ENCODE measurements around the gene KIF17. TPM values are rescaled to one million over a fixed set of nuclear protein-coding genes. Genes with fewer than 3 reads are reported as not detected.
"Not testable (repeated sequence)": the region's sequence is repeated elsewhere in the genome, so short reads cannot be mapped to it uniquely, and the experiment has no call there.

Gene KIF17
- polyA plus RNA-seq, 1 of the 3 experiments (the other 2 are of a cell fraction): 4.3 TPM

DNA sequence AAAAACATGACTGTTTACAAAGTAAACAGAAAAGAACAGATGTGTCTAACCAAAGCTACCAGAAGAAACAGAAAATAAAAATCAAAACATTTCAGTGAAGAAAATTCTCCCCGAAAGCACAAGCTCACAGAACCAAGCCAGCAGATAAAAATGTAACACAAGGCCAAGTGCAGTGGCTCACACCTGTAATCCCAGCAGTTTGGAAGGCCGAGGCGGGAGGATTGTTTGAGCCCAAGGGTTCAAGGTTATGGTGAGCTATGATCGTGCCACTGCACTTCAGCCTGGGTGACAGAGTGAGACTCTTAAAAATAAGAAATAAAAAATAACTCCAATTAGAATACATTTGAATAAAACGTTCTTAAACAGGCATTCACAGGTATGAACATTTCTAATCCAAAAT lies 37.5 kb downstream of the KIF17 start:
- CTCF ChIA-PET: interaction anchor here (0.9 to 1.3 kb wide), 2 partner anchors 17 to 515 kb away, joined by 3 read pairs; no protein-coding TSS in a partner anchor
- H2AFZ ChIP-seq (ENCODE audit: low read depth): no peak overlapping the region
- H3K4me1 ChIP-seq (ENCODE audit: control insufficient read depth in 1 of 2, insufficient read depth in 2 of 2, low read depth in 1 of 2, low read length in 1 of 2): no peaks in the 10 kb centered on the region
- WGBS (ENCODE audit: low lambda C conversion rate): 75% methylated on average over 5 of the region's 5 CpGs
- H3K9me2 ChIP-seq: no peaks in the 10 kb centered on the region
- no peaks in the 10 kb centered on the region for H3K36me3 ChIP-seq (replicated peaks in 1 of 2; ENCODE audit: control insufficient read depth in 1 of 2, insufficient read depth in 2 of 2, low read length in 1 of 2)
- H3K27me3 ChIP-seq (ENCODE audit: insufficient read depth): no peaks in the 10 kb centered on the region
- DNase-seq: no peak
- H3K9me3 ChIP-seq: no peaks in the 10 kb centered on the region
- no peaks in the 10 kb centered on the region for H3F3A ChIP-seq (replicated peaks; ENCODE audit: insufficient read depth)
- POLR2A ChIA-PET: no interaction called here
- no peaks in the 10 kb centered on the region for H4K20me1 ChIP-seq (ENCODE audit: insufficient read depth)
- TF ChIP-seq RFX5 (IDR thresholded peaks at IDR 0.05; ENCODE audit: low read length) (no peak), EZH2phosphoT487 (IDR thresholded peaks at IDR 0.05; ENCODE audit: borderline replicate concordance, low read depth) (no peak), TEAD4 (IDR thresholded peaks at IDR 0.05; ENCODE audit: borderline replicate concordance, insufficient read depth) (no peak), YY1 (IDR thresholded peaks at IDR 0.05; ENCODE audit: low read depth) (no peak), CHD2 (IDR thresholded peaks at IDR 0.05; ENCODE audit: low read length, partially characterized antibody) (no peak), RCOR1 (IDR thresholded peaks at IDR 0.05; ENCODE audit: low read length) (no peak)
- TF ChIP-seq, protein P1, sequence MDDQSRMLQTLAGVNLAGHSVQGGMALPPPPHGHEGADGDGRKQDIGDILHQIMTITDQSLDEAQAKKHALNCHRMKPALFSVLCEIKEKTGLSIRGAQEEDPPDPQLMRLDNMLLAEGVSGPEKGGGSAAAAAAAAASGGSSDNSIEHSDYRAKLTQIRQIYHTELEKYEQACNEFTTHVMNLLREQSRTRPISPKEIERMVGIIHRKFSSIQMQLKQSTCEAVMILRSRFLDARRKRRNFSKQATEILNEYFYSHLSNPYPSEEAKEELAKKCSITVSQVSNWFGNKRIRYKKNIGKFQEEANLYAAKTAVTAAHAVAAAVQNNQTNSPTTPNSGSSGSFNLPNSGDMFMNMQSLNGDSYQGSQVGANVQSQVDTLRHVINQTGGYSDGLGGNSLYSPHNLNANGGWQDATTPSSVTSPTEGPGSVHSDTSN (IDR thresholded peaks at IDR 0.05): no peak
- H3K4me3 ChIP-seq (ENCODE audit: low read depth in 2 of 2, low read length in 1 of 2): no peak overlapping the region
- no peak overlapping the region for H3K4me2 ChIP-seq
- H3K27ac ChIP-seq (ENCODE audit: low read depth in 2 of 2, low read length in 1 of 2): no peak overlapping the region
- no peaks in the 10 kb centered on the region for H3K79me2 ChIP-seq (ENCODE audit: insufficient read depth)
- H3K9ac ChIP-seq: no peak overlapping the region

DNA sequence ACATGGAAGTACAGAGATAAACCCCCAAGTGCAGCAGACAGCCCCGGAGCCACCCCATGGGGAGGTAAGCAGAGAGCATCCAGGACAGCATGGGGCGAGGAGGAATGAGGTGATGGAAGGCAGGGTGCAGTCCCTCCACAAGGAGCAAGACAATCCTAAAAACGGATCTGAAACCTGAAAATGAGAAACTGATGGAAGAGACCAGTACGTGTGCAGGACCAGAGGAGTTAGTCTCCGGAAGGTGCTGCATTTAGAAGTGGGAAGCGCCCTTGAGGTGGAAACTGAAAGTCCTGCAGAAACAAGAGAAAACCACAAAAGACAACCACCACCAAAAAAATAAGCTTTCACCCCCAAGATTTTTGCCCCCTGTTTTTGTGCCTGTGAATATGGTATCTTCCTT lies 39.2 kb downstream of the KIF17 start:
- Histone ChIP-seq H3K9me2 (no peaks in the 10 kb centered on the region), H2AFZ (ENCODE audit: low read depth) (no peak overlapping the region), H3K4me1 (ENCODE audit: control insufficient read depth in 1 of 2, insufficient read depth in 2 of 2, low read depth in 1 of 2, low read length in 1 of 2) (no peaks in the 10 kb centered on the region), H3K79me2 (ENCODE audit: insufficient read depth) (no peaks in the 10 kb centered on the region), H3K4me2 (no peak overlapping the region), H3K27me3 (ENCODE audit: insufficient read depth) (no peaks in the 10 kb centered on the region), H3K9me3 (no peaks in the 10 kb centered on the region), H3K4me3 (ENCODE audit: low read depth in 2 of 2, low read length in 1 of 2) (no peak overlapping the region), H3K9ac (no peak overlapping the region), H4K20me1 (ENCODE audit: insufficient read depth) (no peaks in the 10 kb centered on the region), H3K36me3 (replicated peaks in 1 of 2; ENCODE audit: control insufficient read depth in 1 of 2, insufficient read depth in 2 of 2, low read length in 1 of 2) (no peaks in the 10 kb centered on the region), H3F3A (replicated peaks; ENCODE audit: insufficient read depth) (no peaks in the 10 kb centered on the region), H3K27ac (ENCODE audit: low read depth in 2 of 2, low read length in 1 of 2) (no peak overlapping the region)
- TF ChIP-seq MXI1 (IDR thresholded peaks at IDR 0.05; ENCODE audit: low read depth, low read length) (no peak), YY1 (IDR thresholded peaks at IDR 0.05; ENCODE audit: low read depth) (no peak), NFIC (IDR thresholded peaks at IDR 0.05; ENCODE audit: borderline replicate concordance) (no peak), TAF1 (IDR thresholded peaks at IDR 0.05; ENCODE audit: borderline replicate concordance, low read depth, low read length) (no peak), RXRA (IDR thresholded peaks at IDR 0.05; ENCODE audit: borderline replicate concordance, low read depth) (no peak), SMC3 (IDR thresholded peaks at IDR 0.05; ENCODE audit: low read depth, low read length) (no peak)
- TF ChIP-seq, protein P2, sequence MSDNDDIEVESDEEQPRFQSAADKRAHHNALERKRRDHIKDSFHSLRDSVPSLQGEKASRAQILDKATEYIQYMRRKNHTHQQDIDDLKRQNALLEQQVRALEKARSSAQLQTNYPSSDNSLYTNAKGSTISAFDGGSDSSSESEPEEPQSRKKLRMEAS (IDR thresholded peaks at IDR 0.05; ENCODE audit: low read depth): no peak
- TF ChIP-seq, protein P3, sequence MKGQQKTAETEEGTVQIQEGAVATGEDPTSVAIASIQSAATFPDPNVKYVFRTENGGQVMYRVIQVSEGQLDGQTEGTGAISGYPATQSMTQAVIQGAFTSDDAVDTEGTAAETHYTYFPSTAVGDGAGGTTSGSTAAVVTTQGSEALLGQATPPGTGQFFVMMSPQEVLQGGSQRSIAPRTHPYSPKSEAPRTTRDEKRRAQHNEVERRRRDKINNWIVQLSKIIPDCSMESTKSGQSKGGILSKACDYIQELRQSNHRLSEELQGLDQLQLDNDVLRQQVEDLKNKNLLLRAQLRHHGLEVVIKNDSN (IDR thresholded peaks at IDR 0.05; ENCODE audit: borderline replicate concordance, low read depth): no peak
- DNase-seq: no peak
- CTCF ChIA-PET: interaction anchor here (0.6 to 1.2 kb wide), 2 partner anchors 17 to 760 kb away, joined by 4 read pairs; partner anchors contain the start of gene DDOST
- POLR2A ChIA-PET: interaction anchor here (0.7 kb wide), 1 partner anchor 82 kb away, joined by 3 read pairs; no protein-coding TSS in a partner anchor
- WGBS (ENCODE audit: low lambda C conversion rate): 71% methylated on average over 6 of the region's 6 CpGs

DNA sequence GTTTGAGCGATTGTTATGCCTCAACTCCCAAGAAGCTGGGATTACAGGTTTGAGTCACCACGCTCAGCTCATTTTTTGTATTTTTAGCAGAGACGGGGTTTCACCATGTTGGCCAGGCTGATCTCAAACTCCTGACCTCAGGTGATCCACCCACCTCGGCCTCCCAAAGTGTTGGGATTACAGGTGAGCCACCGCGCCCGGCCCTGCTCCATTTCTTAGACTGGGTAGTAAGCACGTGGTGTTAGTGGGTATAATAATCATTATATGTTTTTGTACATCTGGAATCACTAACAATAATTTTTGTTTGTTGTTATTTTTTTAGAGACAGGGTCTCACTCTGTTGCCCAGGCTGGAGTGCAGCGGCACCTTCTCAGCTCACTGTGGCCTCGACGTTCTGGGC lies 44.2 kb downstream of the KIF17 start:
- H3K4me2 ChIP-seq; H3K4me1 ChIP-seq (ENCODE audit: control insufficient read depth in 1 of 2, insufficient read depth in 2 of 2, low read depth in 1 of 2, low read length in 1 of 2); H3K4me3 ChIP-seq (ENCODE audit: low read depth in 2 of 2, low read length in 1 of 2); H3K9ac ChIP-seq; POLR2A ChIA-PET; H3K36me3 ChIP-seq (replicated peaks in 1 of 2; ENCODE audit: control insufficient read depth in 1 of 2, insufficient read depth in 2 of 2, low read length in 1 of 2); DNase-seq; H3K79me2 ChIP-seq (ENCODE audit: insufficient read depth); H3F3A ChIP-seq (replicated peaks; ENCODE audit: insufficient read depth); H3K27ac ChIP-seq (ENCODE audit: low read depth in 2 of 2, low read length in 1 of 2); H2AFZ ChIP-seq (ENCODE audit: low read depth); H3K9me3 ChIP-seq; H3K9me2 ChIP-seq; H4K20me1 ChIP-seq (ENCODE audit: insufficient read depth); H3K27me3 ChIP-seq (ENCODE audit: insufficient read depth): not testable (repeated sequence)
- whole genome bisulfite sequencing (ENCODE audit: low lambda C conversion rate): 85% methylated on average over 11 of the region's 11 CpGs
- CTCF ChIA-PET: interaction anchor here (1.2 kb wide), 1 partner anchor 23 kb away, joined by 4 read pairs; no protein-coding TSS in a partner anchor

Data from SK-N-SH (cell line).